ENCODE measurements around the gene RFX7.

DNA sequence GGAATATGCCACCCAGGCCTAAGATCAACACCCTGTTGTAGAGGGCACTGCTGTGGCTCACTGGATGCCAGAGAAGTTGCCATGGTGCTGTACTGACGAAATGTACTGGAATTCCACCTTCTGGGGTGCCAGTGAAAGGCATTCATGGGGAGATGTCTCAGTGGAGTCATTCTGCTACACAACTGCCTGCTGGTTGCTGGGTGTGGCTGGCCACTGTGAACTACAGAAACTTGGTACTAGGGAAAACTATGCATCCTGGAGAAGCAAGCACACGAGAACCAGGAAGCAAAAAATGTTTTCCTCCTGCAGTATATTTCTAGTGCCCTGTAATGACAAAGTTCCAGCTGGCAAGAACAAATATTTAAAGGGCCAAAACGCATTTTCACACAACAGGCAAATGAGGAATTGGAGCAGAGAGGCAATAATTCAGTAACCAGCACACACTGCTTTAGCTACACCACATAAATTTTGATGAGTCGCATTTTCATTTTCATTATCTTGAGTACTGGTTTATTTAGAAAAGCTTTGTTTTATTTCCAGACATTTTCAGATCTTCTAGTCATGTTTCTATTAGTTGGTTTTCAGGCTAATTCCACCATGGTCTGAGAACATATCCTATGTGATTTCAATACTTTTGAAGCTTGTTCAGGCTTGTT, 18.3 kb upstream of the RFX7 start:
- TF ChIP-seq, protein P1, sequence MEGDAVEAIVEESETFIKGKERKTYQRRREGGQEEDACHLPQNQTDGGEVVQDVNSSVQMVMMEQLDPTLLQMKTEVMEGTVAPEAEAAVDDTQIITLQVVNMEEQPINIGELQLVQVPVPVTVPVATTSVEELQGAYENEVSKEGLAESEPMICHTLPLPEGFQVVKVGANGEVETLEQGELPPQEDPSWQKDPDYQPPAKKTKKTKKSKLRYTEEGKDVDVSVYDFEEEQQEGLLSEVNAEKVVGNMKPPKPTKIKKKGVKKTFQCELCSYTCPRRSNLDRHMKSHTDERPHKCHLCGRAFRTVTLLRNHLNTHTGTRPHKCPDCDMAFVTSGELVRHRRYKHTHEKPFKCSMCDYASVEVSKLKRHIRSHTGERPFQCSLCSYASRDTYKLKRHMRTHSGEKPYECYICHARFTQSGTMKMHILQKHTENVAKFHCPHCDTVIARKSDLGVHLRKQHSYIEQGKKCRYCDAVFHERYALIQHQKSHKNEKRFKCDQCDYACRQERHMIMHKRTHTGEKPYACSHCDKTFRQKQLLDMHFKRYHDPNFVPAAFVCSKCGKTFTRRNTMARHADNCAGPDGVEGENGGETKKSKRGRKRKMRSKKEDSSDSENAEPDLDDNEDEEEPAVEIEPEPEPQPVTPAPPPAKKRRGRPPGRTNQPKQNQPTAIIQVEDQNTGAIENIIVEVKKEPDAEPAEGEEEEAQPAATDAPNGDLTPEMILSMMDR (IDR thresholded peaks at IDR 0.05; ENCODE audit: low read length): no peak
- TF ChIP-seq EZH2 (IDR thresholded peaks at IDR 0.05; ENCODE audit: borderline replicate concordance, low read length): no peak
